ENCODE data around the gene ZCCHC7.

Gene ZCCHC7

GRCh38 chr9:37243588-37244345 is 123.4 kb downstream of the ZCCHC7 start:
- no peak for DNase-seq (ENCODE audit: extremely low read depth, low read depth)
- TF ChIP-seq CTCF (IDR thresholded peaks at IDR 0.05; ENCODE audit: low read depth, low read length) = no peak

GRCh38 chr9:37246826-37247225 is 126.5 kb downstream of the ZCCHC7 start:
- no peak for TF ChIP-seq CTCF (IDR thresholded peaks at IDR 0.05; ENCODE audit: low read depth, low read length)

GRCh38 chr9:37248651-37249163 is 128.3 kb downstream of the ZCCHC7 start:
- no peak for DNase-seq (ENCODE audit: extremely low read depth, low read depth)
- no peak for TF ChIP-seq CTCF (IDR thresholded peaks at IDR 0.05; ENCODE audit: low read depth, low read length)

More at GRCh38 chr9:37246826-37247225, 126.5 kb downstream of the ZCCHC7 start:
- no peak for DNase-seq (ENCODE audit: extremely low read depth, low read depth)

- DNase-seq (ENCODE audit: extremely low read depth, low read depth) = no peak
Observed at GRCh38 chr9:37251452-37251851, 131.1 kb downstream of the ZCCHC7 start.

GRCh38 chr9:37253377-37253937 is 133.1 kb downstream of the ZCCHC7 start:
- no peak for TF ChIP-seq CTCF (IDR thresholded peaks at IDR 0.05; ENCODE audit: low read depth, low read length)
- no peak for DNase-seq (ENCODE audit: extremely low read depth, low read depth)

More at GRCh38 chr9:37251452-37251851, 131.1 kb downstream of the ZCCHC7 start:
- TF ChIP-seq CTCF (IDR thresholded peaks at IDR 0.05; ENCODE audit: low read depth, low read length) = no peak

- DNase-seq (ENCODE audit: extremely low read depth, low read depth) = no peak
- no peak for TF ChIP-seq CTCF (IDR thresholded peaks at IDR 0.05; ENCODE audit: low read depth, low read length)
Observed at GRCh38 chr9:37255187-37255586, 134.8 kb downstream of the ZCCHC7 start.
